ENCODE data around the gene MUC20.
"Not testable (repeated sequence)": the region's sequence is repeated elsewhere in the genome, so short reads cannot be mapped to it uniquely, and the experiment has no call there.

The MUC20 gene, protein sequence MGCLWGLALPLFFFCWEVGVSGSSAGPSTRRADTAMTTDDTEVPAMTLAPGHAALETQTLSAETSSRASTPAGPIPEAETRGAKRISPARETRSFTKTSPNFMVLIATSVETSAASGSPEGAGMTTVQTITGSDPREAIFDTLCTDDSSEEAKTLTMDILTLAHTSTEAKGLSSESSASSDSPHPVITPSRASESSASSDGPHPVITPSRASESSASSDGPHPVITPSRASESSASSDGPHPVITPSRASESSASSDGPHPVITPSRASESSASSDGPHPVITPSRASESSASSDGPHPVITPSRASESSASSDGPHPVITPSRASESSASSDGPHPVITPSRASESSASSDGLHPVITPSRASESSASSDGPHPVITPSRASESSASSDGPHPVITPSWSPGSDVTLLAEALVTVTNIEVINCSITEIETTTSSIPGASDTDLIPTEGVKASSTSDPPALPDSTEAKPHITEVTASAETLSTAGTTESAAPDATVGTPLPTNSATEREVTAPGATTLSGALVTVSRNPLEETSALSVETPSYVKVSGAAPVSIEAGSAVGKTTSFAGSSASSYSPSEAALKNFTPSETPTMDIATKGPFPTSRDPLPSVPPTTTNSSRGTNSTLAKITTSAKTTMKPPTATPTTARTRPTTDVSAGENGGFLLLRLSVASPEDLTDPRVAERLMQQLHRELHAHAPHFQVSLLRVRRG

DNA sequence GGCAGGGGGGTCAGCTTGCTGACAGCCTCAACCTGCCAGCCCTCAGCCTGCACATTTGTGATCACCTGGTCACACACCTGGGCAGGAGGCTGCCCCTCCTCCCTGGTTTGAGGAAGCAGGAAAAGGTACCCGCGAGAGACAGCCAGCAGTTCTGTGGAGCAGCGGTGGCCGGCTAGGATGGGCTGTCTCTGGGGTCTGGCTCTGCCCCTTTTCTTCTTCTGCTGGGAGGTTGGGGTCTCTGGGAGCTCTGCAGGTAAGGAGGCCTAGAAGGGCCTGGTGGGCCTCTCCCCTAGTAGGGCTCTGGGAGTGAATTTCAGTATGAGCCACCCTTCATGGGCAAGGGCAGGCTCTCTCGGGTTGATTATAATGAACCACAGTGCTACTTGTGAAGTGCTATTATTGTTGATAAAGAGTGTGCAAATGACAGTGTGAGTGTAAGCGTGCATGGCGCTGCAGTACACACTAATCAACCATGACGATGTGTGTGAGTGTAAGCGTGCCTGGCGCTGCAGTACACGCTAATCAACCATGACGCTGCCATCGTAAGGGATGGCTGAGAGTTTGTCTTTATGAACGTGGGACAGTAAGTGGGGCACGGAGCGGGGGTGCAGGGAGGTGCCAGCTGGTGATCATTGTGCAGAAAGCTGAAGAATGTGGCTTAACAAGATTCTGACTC, at the start of gene MUC20:
MUC20 (plus strand) TSS at position 148 of the 676 bp plus-strand sequence; CDS start at position 178, 30 bp downstream.
- H3K4me3 ChIP-seq (ENCODE audit: insufficient read length, low read depth); H3K36me3 ChIP-seq (ENCODE audit: insufficient read depth, insufficient read length, low read length); DNase-seq (ENCODE audit: low read depth, low spot score); H3K27me3 ChIP-seq (ENCODE audit: insufficient read depth, insufficient read length); H3K9ac ChIP-seq (ENCODE audit: insufficient read length, low read depth); H3K9me3 ChIP-seq (ENCODE audit: insufficient read depth, low read length): not testable (repeated sequence)
- peaks cover 13% of the 10 kb centered on the region for H3K4me1 ChIP-seq (ENCODE audit: insufficient read depth, insufficient read length)

DNA sequence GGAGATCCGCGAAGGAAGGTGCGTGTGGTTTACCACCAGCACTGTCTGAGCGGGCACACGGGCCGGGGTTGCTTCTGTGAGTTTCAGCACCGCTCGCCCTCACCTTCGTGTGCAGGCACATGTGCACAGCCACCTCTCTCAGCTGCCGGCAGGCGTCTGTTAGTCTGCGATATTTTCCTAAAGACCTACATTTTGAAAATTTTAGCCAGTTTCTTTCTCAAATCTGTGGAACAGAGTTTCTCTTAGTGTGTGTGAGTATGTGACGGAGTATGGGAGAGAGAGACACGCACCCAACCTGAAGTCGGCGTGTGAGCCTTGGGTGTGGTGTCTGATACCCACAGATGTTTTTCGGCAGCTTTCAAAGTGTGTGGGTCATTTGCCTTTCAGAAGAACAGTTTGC, 49.5 kb upstream of the MUC20 start:
- not testable (repeated sequence) for H3K9me3 ChIP-seq (ENCODE audit: insufficient read depth, low read length); DNase-seq (ENCODE audit: low read depth, low spot score)
- peaks cover 32% of the 10 kb centered on the region for H3K36me3 ChIP-seq (ENCODE audit: insufficient read depth, insufficient read length, low read length)

DNA sequence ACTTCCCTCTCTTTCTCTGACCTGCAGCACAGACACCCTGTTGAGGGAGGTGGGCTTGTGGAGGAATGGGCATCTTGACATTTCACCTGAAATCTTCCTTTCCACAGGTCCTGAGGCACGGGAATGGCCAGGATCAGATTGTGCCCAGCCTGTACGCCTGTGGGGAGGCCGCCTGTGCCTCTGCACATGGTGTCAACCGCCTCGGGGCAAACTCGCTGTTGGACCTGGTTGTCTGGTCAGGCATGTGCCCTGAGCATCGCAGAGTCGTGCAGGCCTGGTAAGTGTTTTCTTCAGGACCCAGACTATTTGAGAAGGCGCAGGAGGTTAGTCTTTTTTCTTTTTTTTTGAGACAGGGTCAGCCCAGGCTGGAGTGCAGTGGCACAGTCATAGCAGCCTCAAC, 47.1 kb upstream of the MUC20 start:
- H3K9me3 ChIP-seq (ENCODE audit: insufficient read depth, low read length); H3K4me1 ChIP-seq (ENCODE audit: insufficient read depth, insufficient read length); H3K9ac ChIP-seq (ENCODE audit: insufficient read length, low read depth); H3K4me3 ChIP-seq (ENCODE audit: insufficient read length, low read depth); DNase-seq (ENCODE audit: low read depth, low spot score); H3K27me3 ChIP-seq (ENCODE audit: insufficient read depth, insufficient read length): not testable (repeated sequence)
- peaks cover 43% of the 10 kb centered on the region for H3K36me3 ChIP-seq (ENCODE audit: insufficient read depth, insufficient read length, low read length)

More for the DNA sequence above, 49.5 kb upstream of the MUC20 start:
- H3K4me3 ChIP-seq (ENCODE audit: insufficient read length, low read depth); H3K4me1 ChIP-seq (ENCODE audit: insufficient read depth, insufficient read length); H3K27me3 ChIP-seq (ENCODE audit: insufficient read depth, insufficient read length); H3K9ac ChIP-seq (ENCODE audit: insufficient read length, low read depth): not testable (repeated sequence)

DNA sequence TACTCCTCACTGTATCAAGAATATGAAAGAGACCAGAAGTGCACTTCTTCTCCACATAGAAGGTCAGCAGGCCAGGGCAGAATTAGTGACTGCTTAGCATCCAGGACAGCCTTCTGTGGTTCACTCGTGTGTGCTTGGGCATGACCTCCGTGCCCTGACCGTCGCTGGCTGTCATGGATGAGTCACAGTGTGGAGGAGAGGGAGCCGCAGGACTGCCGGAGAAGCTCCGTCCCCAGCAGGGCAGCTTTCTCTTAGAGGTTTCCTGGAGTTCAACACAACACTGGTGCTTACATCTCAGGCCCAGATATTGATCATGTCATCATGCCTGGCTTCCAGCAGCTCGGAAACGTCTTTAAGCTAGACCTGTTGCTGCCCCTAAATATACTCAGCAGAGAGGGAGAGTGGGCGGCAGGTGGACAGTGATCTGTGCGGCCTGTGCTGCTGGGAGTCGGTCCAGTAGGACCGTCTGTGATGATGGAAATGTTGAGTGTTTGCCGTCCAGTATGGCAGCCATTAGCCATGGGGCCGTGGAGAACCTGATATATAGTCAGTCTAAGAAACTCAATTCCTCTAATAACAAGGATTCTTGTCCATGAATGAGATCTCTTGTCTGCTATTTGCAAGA, 42.3 kb upstream of the MUC20 start:
- not testable (repeated sequence) for DNase-seq (ENCODE audit: low read depth, low spot score); H3K27me3 ChIP-seq (ENCODE audit: insufficient read depth, insufficient read length); H3K9me3 ChIP-seq (ENCODE audit: insufficient read depth, low read length); H3K4me1 ChIP-seq (ENCODE audit: insufficient read depth, insufficient read length); H3K4me3 ChIP-seq (ENCODE audit: insufficient read length, low read depth); H3K9ac ChIP-seq (ENCODE audit: insufficient read length, low read depth)
- peaks cover 54% of the 10 kb centered on the region for H3K36me3 ChIP-seq (ENCODE audit: insufficient read depth, insufficient read length, low read length)

DNA sequence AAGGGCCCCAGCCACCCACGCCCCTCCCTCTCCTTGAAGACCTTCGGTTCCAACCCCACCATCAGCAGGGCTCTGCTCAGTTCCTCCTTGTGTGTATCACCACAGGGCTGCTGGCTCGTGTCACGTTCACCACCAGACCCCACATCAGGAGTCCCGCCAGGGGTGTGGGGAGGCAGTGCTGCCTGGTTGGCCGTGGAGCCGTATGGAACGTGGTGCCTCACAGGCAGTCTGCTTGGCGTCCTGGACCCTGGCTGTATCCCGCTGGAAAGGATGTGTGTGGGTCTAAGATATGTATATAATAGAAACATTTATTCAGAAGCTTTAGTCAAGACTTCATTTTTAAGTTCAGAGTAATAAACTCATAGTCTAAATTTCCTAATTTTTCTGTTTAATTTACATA, 40.1 kb upstream of the MUC20 start:
- H3K27me3 ChIP-seq (ENCODE audit: insufficient read depth, insufficient read length); H3K9me3 ChIP-seq (ENCODE audit: insufficient read depth, low read length); DNase-seq (ENCODE audit: low read depth, low spot score); H3K4me3 ChIP-seq (ENCODE audit: insufficient read length, low read depth); H3K4me1 ChIP-seq (ENCODE audit: insufficient read depth, insufficient read length); H3K9ac ChIP-seq (ENCODE audit: insufficient read length, low read depth): not testable (repeated sequence)
- H3K36me3 ChIP-seq (ENCODE audit: insufficient read depth, insufficient read length, low read length) = peaks cover 56% of the 10 kb centered on the region

DNA sequence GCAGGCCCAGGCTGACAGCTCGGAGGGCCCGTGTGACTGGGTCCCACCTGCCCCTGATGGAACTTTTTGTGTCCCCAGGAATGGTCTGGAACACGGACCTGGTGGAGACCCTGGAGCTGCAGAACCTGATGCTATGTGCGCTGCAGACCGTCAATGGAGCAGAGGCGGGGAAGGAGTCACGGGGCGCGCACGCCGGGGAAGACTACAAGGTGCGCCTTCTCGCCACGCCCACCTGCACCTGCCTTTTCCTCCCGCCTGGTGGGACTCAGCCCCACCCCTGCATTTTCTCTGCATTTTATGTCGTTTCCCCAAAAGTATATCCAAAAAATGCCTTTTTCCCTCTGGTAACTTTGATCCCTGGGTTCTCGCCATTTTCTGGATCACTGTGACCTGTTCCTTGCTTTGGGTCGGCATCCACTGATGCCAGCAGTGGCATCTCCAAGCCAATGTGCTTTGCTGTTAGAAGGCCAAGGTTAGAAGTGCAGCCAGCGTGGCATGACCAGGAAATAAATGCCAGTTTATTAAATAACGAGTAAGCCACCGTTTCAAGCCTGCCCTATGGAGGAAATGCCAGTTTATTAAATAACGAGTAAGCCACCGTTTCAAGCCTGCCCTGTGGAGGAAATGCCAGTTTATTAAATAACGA, 39.2 kb upstream of the MUC20 start:
- H3K27me3 ChIP-seq (ENCODE audit: insufficient read depth, insufficient read length); H3K4me3 ChIP-seq (ENCODE audit: insufficient read length, low read depth); H3K9ac ChIP-seq (ENCODE audit: insufficient read length, low read depth); H3K9me3 ChIP-seq (ENCODE audit: insufficient read depth, low read length); DNase-seq (ENCODE audit: low read depth, low spot score); H3K4me1 ChIP-seq (ENCODE audit: insufficient read depth, insufficient read length): not testable (repeated sequence)
- peaks cover 64% of the 10 kb centered on the region for H3K36me3 ChIP-seq (ENCODE audit: insufficient read depth, insufficient read length, low read length)

DNA sequence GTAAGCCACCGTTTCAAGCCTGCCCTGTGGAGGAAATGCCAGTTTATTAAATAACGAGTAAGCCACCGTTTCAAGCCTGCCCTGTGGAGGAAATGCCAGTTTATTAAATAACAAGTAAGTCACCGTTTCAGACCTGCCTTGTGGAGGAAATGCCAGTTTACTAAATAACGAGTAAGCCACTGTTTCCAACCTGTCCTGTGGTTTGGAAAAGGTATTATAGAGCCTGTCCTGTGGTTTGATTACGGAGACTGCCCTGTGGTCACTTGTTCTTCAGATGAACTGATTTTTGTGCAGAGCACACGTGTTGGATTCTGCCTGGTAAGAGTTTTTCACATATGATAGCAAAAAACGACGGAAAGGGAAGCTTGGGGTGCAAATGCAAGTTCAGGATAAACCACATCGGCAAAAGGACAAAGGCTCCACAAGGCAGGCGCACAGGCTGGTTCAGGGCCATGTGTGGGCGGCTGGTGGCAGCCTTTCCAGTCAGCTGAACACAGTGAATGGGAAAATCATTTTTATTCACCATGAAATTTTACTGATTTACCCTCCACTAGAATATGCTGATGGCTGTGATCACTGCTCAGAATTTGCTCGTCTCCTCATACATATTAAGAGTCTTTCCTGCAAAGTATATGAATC, 38.6 kb upstream of the MUC20 start:
- not testable (repeated sequence) for H3K9me3 ChIP-seq (ENCODE audit: insufficient read depth, low read length); H3K9ac ChIP-seq (ENCODE audit: insufficient read length, low read depth); H3K4me1 ChIP-seq (ENCODE audit: insufficient read depth, insufficient read length); DNase-seq (ENCODE audit: low read depth, low spot score); H3K27me3 ChIP-seq (ENCODE audit: insufficient read depth, insufficient read length); H3K4me3 ChIP-seq (ENCODE audit: insufficient read length, low read depth)
- H3K36me3 ChIP-seq (ENCODE audit: insufficient read depth, insufficient read length, low read length) = peaks cover 58% of the 10 kb centered on the region

DNA sequence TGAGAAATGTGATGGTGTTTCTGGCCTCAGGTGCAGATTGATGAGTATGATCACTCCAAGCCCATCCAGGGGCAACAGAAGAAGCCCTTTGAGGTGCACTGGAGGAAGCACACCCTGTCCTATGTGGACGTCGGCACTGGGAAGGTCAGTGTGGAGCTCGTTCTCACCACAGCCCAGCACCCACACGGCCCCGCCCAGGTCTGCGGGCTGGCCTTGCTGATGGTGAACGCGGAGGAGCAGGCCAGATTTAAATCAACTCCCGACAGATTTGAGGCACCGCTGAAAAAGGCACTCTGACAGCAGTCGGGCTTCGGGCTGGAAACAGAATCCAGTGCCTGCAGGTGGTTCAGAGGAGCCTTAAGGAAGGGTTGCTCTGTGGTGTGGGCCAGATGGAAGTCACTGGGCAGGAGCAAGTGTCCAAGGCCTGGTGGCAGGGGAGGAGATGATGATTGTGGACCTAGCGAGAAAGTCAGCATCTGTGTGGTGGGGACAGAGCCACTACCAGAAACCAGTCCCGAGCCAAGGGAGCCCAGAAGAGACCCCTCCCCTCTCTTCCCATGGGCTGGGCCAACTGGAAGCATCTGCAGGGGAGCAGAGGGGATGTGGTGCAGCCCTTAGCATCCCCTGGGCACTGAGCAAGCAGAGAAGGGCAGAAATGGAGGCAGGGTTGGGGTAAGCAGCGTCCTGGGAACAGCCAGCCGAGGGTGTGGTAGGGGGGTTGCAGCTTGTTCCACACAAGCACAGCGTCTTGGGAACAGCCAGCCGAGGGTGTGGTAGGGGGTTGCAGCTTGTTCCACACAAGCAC, 36.9 kb upstream of the MUC20 start:
- not testable (repeated sequence) for H3K9me3 ChIP-seq (ENCODE audit: insufficient read depth, low read length); H3K4me1 ChIP-seq (ENCODE audit: insufficient read depth, insufficient read length); H3K4me3 ChIP-seq (ENCODE audit: insufficient read length, low read depth); DNase-seq (ENCODE audit: low read depth, low spot score); H3K27me3 ChIP-seq (ENCODE audit: insufficient read depth, insufficient read length); H3K9ac ChIP-seq (ENCODE audit: insufficient read length, low read depth)
- peaks cover 56% of the 10 kb centered on the region for H3K36me3 ChIP-seq (ENCODE audit: insufficient read depth, insufficient read length, low read length)

DNA sequence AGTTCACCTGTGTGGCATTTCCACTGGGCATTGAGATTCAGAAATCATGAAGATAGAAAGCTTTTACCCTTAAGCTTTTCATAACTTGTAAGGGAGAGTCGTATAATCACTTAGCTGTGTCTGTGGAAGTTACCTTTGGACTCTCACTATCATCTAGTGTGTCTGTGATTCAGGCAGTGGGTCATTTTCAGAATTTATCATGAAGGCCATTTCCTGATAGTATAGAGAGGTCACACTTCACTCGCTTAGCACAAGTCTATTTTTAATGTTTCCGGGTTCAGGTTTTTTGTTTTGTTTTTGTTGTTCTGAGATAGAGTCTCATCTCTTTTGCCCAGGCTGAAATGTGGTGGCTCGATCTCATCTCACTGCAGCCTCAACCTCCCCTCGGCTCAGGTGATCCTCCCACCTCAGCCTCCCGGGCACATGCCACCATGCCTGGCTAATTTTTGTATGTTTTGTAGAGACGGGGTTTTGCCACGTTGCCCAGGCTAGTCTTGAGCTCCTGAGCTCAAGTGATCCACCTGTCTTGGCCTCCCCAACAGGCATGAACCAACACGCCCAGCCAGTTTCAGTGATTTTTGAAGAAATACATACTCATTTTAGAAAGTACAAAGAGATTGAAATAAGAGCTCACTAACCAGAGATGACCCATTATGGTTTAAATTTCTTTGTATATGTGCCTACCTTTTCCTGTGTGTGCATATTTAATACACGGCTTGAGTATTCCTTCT, 36.1 kb upstream of the MUC20 start:
- H3K4me3 ChIP-seq (ENCODE audit: insufficient read length, low read depth); H3K9me3 ChIP-seq (ENCODE audit: insufficient read depth, low read length); H3K4me1 ChIP-seq (ENCODE audit: insufficient read depth, insufficient read length); DNase-seq (ENCODE audit: low read depth, low spot score); H3K9ac ChIP-seq (ENCODE audit: insufficient read length, low read depth); H3K27me3 ChIP-seq (ENCODE audit: insufficient read depth, insufficient read length): not testable (repeated sequence)
- peaks cover 62% of the 10 kb centered on the region for H3K36me3 ChIP-seq (ENCODE audit: insufficient read depth, insufficient read length, low read length)

Measured in NT2/D1 (cell line).